NCI-H82 (cell line): ENCODE data around the gene CHMP4B.
"Not testable (repeated sequence)": the region's sequence is repeated elsewhere in the genome, so short reads cannot be mapped to it uniquely, and the experiment has no call there.

ENCODE experiments used
- DNase-seq: peaks from one replicate; lab custom pipeline; 2025; lab: John Stamatoyannopoulos, UW

The CHMP4B gene

GRCh38 chr20:33789858-33790182 is 21.3 kb upstream of the CHMP4B start:
- no peak for DNase-seq

- DNase-seq = peak; percentile 33
Observed at GRCh38 chr20:33790566-33790965, 20.6 kb upstream of the CHMP4B start.

- no peak for DNase-seq
Observed at GRCh38 chr20:33791021-33791420, 20.1 kb upstream of the CHMP4B start.

GRCh38 chr20:33791540-33791939 is 19.6 kb upstream of the CHMP4B start:
- no peak for DNase-seq

GRCh38 chr20:33791959-33792597 is 19.1 kb upstream of the CHMP4B start:
- peak; percentile 59 for DNase-seq

- not testable (repeated sequence) for DNase-seq
Observed at GRCh38 chr20:33792598-33792989, 18.6 kb upstream of the CHMP4B start.

- peak; percentile 66 for DNase-seq
Observed at GRCh38 chr20:33793011-33793931, 17.9 kb upstream of the CHMP4B start.

GRCh38 chr20:33796263-33796906 is 14.8 kb upstream of the CHMP4B start:
- DNase-seq = no peak

GRCh38 chr20:33796907-33797544 is 14.1 kb upstream of the CHMP4B start:
- DNase-seq = no peak

GRCh38 chr20:33798444-33798843 is 12.7 kb upstream of the CHMP4B start:
- DNase-seq = no peak

GRCh38 chr20:33803921-33804337 is 7.2 kb upstream of the CHMP4B start:
- DNase-seq = no peak

GRCh38 chr20:33808388-33808787 is 2.8 kb upstream of the CHMP4B start:
- DNase-seq = no peak

- no peak for DNase-seq
Observed at GRCh38 chr20:33810259-33810658, 889 bp upstream of the CHMP4B start.

- DNase-seq = peak; percentile 50
Observed at GRCh38 chr20:33811776-33812151, 616 bp downstream of the CHMP4B start.

- no peak for DNase-seq
Observed at GRCh38 chr20:33812152-33812849, 1.2 kb downstream of the CHMP4B start.

GRCh38 chr20:33812908-33813462 is 1.8 kb downstream of the CHMP4B start:
- peak; percentile 37 for DNase-seq

- no peak for DNase-seq
Observed at GRCh38 chr20:33814238-33814712, 3.1 kb downstream of the CHMP4B start.

GRCh38 chr20:33815671-33816070 is 4.5 kb downstream of the CHMP4B start:
- DNase-seq = no peak

- no peak for DNase-seq
Observed at GRCh38 chr20:33816191-33816590, 5.0 kb downstream of the CHMP4B start.

GRCh38 chr20:33817411-33817810 is 6.3 kb downstream of the CHMP4B start:
- DNase-seq = no peak

- peak; percentile 77 for DNase-seq
Observed at GRCh38 chr20:33819456-33819855, 8.3 kb downstream of the CHMP4B start.
